Kidney epithelial cell (primary cell): Measurements from ENCODE around the gene LAMB3. TPM values are rescaled to one million over a fixed set of nuclear protein-coding genes. Genes with fewer than 3 reads are reported as not detected.

ENCODE experiments used
- DNase-seq: peaks from one replicate; pipeline ENCODE4 v3.0.0-alpha.2; 2010; ENCODE audit warnings: low read depth
- H3K27me3 ChIP-seq: 2 replicates; pipeline ENCODE4 v1.6.0; 2011; ENCODE audit warnings: low read length; ENCODE audit not compliant: control insufficient read depth, insufficient read depth
- H3K36me3 ChIP-seq: 2 replicates; pipeline ENCODE4 v1.5.1; 2011; ENCODE audit warnings: low read length; ENCODE audit not compliant: control insufficient read depth, insufficient read depth
- H3K4me3 ChIP-seq: 2 replicates; pipeline ENCODE4 v1.5.1; 2011; ENCODE audit warnings: low read depth, mild to moderate bottlenecking, control low read depth, low read length
- total RNA-seq: library from RNA; depleted of rRNA; stranded (reverse); fragments of >200 nt; gene quantifications from 2 replicates; pipeline ENCODE4 v1.2.3, GENCODE V29; 2015
- TF ChIP-seq, protein P1 (sequence below): IDR thresholded peaks from 2 replicates; pipeline ENCODE4 v1.5.1; 2011; ENCODE audit warnings: mild to moderate bottlenecking, moderate library complexity, low read length, control low read depth, inconsistent platforms; ENCODE audit not compliant: insufficient read depth, poor library complexity, severe bottlenecking

Gene LAMB3
- total RNA-seq, 1 donor from 2014 or later: 343 TPM

DNA sequence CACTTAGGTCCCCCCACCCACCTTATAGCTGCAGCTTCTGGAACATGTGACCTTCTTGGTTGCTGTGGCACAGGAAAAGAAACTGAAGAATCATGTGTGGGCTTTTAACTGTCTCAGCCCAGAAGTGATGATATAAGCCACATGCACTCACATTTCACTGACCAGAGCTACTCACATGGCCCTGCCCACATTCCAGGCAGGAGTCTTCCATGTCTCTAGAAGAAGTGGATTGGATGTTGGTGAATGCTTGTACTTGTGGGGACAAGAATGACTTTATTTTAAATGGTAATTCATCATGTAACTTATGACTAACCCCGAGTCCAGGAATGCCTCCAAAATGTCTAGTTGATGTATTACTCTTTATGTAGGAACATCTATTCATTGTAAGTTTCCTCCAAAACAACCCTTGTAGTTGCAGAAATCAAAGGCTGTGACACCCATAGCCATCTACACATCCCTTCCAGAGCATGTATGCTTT lies 84.5 kb downstream of the LAMB3 start:
- Histone ChIP-seq H3K27me3 (peaks cover 4% of the 10 kb centered on the region), H3K4me3 (no peak overlapping the region), H3K36me3 (no peaks in the 10 kb centered on the region)
- TF ChIP-seq, protein P1, sequence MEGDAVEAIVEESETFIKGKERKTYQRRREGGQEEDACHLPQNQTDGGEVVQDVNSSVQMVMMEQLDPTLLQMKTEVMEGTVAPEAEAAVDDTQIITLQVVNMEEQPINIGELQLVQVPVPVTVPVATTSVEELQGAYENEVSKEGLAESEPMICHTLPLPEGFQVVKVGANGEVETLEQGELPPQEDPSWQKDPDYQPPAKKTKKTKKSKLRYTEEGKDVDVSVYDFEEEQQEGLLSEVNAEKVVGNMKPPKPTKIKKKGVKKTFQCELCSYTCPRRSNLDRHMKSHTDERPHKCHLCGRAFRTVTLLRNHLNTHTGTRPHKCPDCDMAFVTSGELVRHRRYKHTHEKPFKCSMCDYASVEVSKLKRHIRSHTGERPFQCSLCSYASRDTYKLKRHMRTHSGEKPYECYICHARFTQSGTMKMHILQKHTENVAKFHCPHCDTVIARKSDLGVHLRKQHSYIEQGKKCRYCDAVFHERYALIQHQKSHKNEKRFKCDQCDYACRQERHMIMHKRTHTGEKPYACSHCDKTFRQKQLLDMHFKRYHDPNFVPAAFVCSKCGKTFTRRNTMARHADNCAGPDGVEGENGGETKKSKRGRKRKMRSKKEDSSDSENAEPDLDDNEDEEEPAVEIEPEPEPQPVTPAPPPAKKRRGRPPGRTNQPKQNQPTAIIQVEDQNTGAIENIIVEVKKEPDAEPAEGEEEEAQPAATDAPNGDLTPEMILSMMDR: no peak
- DNase-seq: peak; percentile 31

DNA sequence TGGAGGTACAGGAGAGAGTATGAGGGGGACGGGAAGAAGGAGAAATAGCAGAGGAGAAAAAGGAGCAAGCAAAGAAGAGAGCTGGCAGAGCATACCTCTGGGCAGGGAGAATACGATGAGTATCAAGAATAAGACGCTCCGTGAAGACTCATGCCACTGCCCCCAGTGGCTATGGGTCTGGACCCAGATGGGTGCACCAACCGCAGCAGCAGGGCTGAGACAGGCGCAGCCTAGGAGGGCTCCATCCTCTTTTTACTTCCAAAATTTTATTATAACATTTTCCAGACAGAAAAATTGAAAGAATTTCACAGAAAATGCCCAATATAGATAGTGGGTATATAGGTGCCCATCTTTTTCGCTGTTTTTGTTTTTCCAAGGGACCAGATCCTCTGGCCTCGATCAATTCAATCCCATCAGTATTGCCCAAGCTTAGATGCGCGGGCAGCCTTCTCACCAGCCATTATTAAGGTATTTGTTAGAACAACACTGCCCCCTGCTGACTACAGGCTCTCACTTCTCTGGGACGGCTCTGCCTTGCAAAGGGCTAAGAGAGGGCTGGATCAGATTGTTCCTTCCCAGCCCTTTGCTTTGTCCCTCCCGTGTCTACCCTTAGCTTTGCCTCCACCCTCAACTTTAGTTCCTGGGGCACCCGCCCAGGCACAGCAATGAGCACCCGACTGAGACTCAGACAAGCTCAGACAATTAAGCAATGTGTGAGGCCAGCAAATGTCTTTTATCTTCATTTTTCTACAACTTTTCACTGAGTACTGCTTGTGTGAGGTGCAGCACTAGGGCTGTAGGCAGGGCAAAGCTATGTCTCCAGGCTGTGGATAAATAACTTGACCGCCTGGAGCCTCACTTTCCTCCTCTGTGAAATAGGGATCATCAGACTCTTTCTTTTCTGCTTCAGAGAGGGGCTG lies 86.2 kb downstream of the LAMB3 start:
- H3K36me3 ChIP-seq: no peaks in the 10 kb centered on the region
- peaks cover 4% of the 10 kb centered on the region for H3K27me3 ChIP-seq
- TF ChIP-seq, protein P1: peak; percentile 75
- DNase-seq: peak; percentile 34
- H3K4me3 ChIP-seq: no peak overlapping the region

Other genes starting within 250 kb of the LAMB3 start
- 0.14 and 0.21 TPM in 2 replicates for gene CAMK1G, start 68.7 kb downstream of the LAMB3 start, total RNA-seq
- gene G0S2, start 23.0 kb upstream of the LAMB3 start, total RNA-seq: 112 and 164 TPM in 2 replicates
- 2.0 and 2.1 TPM in 2 replicates for gene HSD11B1, start 52.4 kb upstream of the LAMB3 start, total RNA-seq
- not detected in 2 replicates for gene TRAF3IP3, start 103.6 kb upstream of the LAMB3 start, total RNA-seq
- 12.4 and 12.7 TPM in 2 replicates for gene C1orf74, start 132.1 kb upstream of the LAMB3 start, total RNA-seq
- 90.1 and 99.7 TPM in 2 replicates for gene IRF6, start 153.7 kb upstream of the LAMB3 start, total RNA-seq
- gene UTP25, start 175.5 kb upstream of the LAMB3 start, total RNA-seq: 14.6 and 15.7 TPM in 2 replicates